ENCODE data around the gene SFXN5.

- TF ChIP-seq CTCF (IDR thresholded peaks at IDR 0.05) (no peak), POLR2A (IDR thresholded peaks at IDR 0.05) (no peak)
These were observed 51.2 kb downstream of the SFXN5 start for GRCh38 chr2:73020306-73020656.
